Smooth muscle cell (in vitro differentiated cells): ENCODE data around the gene PAK6. TPM values are rescaled to one million over a fixed set of nuclear protein-coding genes. Genes with fewer than 3 reads are reported as not detected.

Experiments
- DNase-seq: peaks from one replicate; lab custom pipeline; 2025; ENCODE audit not compliant: unreplicated experiment; lab: John Stamatoyannopoulos, UW
- H2AFZ ChIP-seq: fragments of 200-600 bp; sonication (generic); 2 replicates; pipeline ENCODE4 v1.6.0; 2016; ENCODE audit warnings: antibody characterized with exemption, low read depth, mild to moderate bottlenecking
- H3F3A ChIP-seq: fragments of 200-600 bp; sonication (generic); 2 replicates; pipeline ENCODE4 v1.6.0; 2017; ENCODE audit warnings: antibody characterized with exemption, low read depth
- H3K27ac ChIP-seq: fragments of 200-600 bp; sonication (generic); 2 replicates; pipeline ENCODE4 v1.5.1; 2016; ENCODE audit warnings: low read depth, mild to moderate bottlenecking
- H3K27me3 ChIP-seq: fragments of 200-600 bp; sonication (generic); 2 replicates; pipeline ENCODE4 v1.6.1; 2016; ENCODE audit warnings: low read depth, mild to moderate bottlenecking
- H3K36me3 ChIP-seq: fragments of 200-600 bp; sonication (generic); 2 replicates; pipeline ENCODE4 v1.5.1; 2016; ENCODE audit warnings: low read depth
- H3K4me1 ChIP-seq: fragments of 200-600 bp; sonication (generic); 2 replicates; pipeline ENCODE4 v1.5.1; 2016; ENCODE audit warnings: low read depth
- H3K4me2 ChIP-seq: fragments of 200-600 bp; sonication (generic); 2 replicates; pipeline ENCODE4 v1.6.0; 2016; ENCODE audit warnings: mild to moderate bottlenecking
- H3K4me3 ChIP-seq: fragments of 200-600 bp; sonication (generic); 2 replicates; pipeline ENCODE4 v1.5.1; 2016; ENCODE audit warnings: mild to moderate bottlenecking
- H3K79me2 ChIP-seq: fragments of 200-600 bp; sonication (generic); 2 replicates; pipeline ENCODE4 v1.6.0; 2016; ENCODE audit warnings: low read depth, mild to moderate bottlenecking
- H3K9ac ChIP-seq: fragments of 200-600 bp; sonication (generic); 2 replicates; pipeline ENCODE4 v1.6.0; 2016; ENCODE audit warnings: low read depth
- H3K9me3 ChIP-seq: fragments of 200-600 bp; sonication (generic); replicated peaks from 2 replicates; pipeline ENCODE4 v1.5.1; 2016; ENCODE audit warnings: low read depth
- H4K20me1 ChIP-seq: fragments of 200-600 bp; sonication (generic); 2 replicates; pipeline ENCODE4 v1.6.0; 2016; ENCODE audit warnings: low read depth
- WGBS: methylation state at CpG from one replicate; pipeline ENCODE4 v1.1.7; 2016; ENCODE audit warnings: low lambda C conversion rate; 5-methylcytosine and 5-hydroxymethylcytosine counted together
- polyA plus RNA-seq: library from polyadenylated mRNA; unstranded; fragments of >200 nt; fragmentation: Nextera tagmentation; extraction: Ambion mirVana; gene quantifications from 2 replicates; pipeline ENCODE4 v1.2.1, GENCODE V29; 2016
- total RNA-seq: library from RNA; depleted of rRNA; stranded (reverse); fragments of >200 nt; gene quantifications from 2 replicates; pipeline ENCODE4 v1.2.3, GENCODE V29; 2014
- TF ChIP-seq, protein P1 (sequence below): fragments of 200-600 bp; sonication (generic); IDR thresholded peaks from 2 replicates; pipeline ENCODE4 v1.5.1; 2017; ENCODE audit warnings: borderline replicate concordance, mild to moderate bottlenecking, antibody characterized with exemption; ENCODE audit not compliant: insufficient read depth, poor library complexity, severe bottlenecking

Gene PAK6
- total and polyA plus RNA-seq, 2 experiments from 2014 or later: 0.29 to 1.6 TPM

- 91% methylated on average over 8 of the region's 10 CpGs for WGBS
- TF ChIP-seq, protein P1, sequence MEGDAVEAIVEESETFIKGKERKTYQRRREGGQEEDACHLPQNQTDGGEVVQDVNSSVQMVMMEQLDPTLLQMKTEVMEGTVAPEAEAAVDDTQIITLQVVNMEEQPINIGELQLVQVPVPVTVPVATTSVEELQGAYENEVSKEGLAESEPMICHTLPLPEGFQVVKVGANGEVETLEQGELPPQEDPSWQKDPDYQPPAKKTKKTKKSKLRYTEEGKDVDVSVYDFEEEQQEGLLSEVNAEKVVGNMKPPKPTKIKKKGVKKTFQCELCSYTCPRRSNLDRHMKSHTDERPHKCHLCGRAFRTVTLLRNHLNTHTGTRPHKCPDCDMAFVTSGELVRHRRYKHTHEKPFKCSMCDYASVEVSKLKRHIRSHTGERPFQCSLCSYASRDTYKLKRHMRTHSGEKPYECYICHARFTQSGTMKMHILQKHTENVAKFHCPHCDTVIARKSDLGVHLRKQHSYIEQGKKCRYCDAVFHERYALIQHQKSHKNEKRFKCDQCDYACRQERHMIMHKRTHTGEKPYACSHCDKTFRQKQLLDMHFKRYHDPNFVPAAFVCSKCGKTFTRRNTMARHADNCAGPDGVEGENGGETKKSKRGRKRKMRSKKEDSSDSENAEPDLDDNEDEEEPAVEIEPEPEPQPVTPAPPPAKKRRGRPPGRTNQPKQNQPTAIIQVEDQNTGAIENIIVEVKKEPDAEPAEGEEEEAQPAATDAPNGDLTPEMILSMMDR: no peak
- Histone ChIP-seq H3K4me2 (no peak overlapping the region), H3K27ac (no peak overlapping the region), H4K20me1 (no peaks in the 10 kb centered on the region), H3K36me3 (no peaks in the 10 kb centered on the region), H3K4me1 (no peaks in the 10 kb centered on the region), H3K4me3 (no peak overlapping the region), H2AFZ (no peak overlapping the region), H3K9ac (no peak overlapping the region), H3K9me3 (no peaks in the 10 kb centered on the region), H3K27me3 (no peaks in the 10 kb centered on the region), H3K79me2 (no peaks in the 10 kb centered on the region), H3F3A (no peaks in the 10 kb centered on the region)
- DNase-seq: no peak
These were observed 26.5 kb downstream of the PAK6 start for GRCh38 chr15:40265355-40265754.

GRCh38 chr15:40265875-40266274, 27.0 kb downstream of the PAK6 start:
- H3K36me3 ChIP-seq: no peaks in the 10 kb centered on the region
- no peak overlapping the region for H2AFZ ChIP-seq
- H3K27me3 ChIP-seq: no peaks in the 10 kb centered on the region
- H3K27ac ChIP-seq: no peak overlapping the region
- no peak for DNase-seq
- no peak overlapping the region for H3K4me3 ChIP-seq
- no peaks in the 10 kb centered on the region for H3K79me2 ChIP-seq
- no peaks in the 10 kb centered on the region for H3F3A ChIP-seq
- TF ChIP-seq, protein P1: no peak
- no peaks in the 10 kb centered on the region for H3K9me3 ChIP-seq
- no peaks in the 10 kb centered on the region for H3K4me1 ChIP-seq
- H4K20me1 ChIP-seq: no peaks in the 10 kb centered on the region
- no peak overlapping the region for H3K9ac ChIP-seq
- H3K4me2 ChIP-seq: no peak overlapping the region
- whole genome bisulfite sequencing: 94% methylated on average over 20 of the region's 20 CpGs

GRCh38 chr15:40266828-40267304, 28.0 kb downstream of the PAK6 start:
- H3F3A ChIP-seq: no peaks in the 10 kb centered on the region
- DNase-seq: peak; percentile 19
- no peak overlapping the region for H3K4me2 ChIP-seq
- peak overlapping the region; percentile 38 for H3K27ac ChIP-seq
- no peak overlapping the region for H2AFZ ChIP-seq
- no peaks in the 10 kb centered on the region for H3K4me1 ChIP-seq
- no peak overlapping the region for H3K4me3 ChIP-seq
- no peaks in the 10 kb centered on the region for H3K27me3 ChIP-seq
- TF ChIP-seq, protein P1: no peak
- H3K9ac ChIP-seq: no peak overlapping the region
- H3K9me3 ChIP-seq: no peaks in the 10 kb centered on the region
- 34% methylated on average over 7 of the region's 7 CpGs for WGBS
- H3K36me3 ChIP-seq: no peaks in the 10 kb centered on the region
- H4K20me1 ChIP-seq: no peaks in the 10 kb centered on the region
- H3K79me2 ChIP-seq: no peaks in the 10 kb centered on the region

GRCh38 chr15:40267670-40268069, 28.8 kb downstream of the PAK6 start:
- TF ChIP-seq, protein P1: no peak
- Histone ChIP-seq H3F3A (no peaks in the 10 kb centered on the region), H3K27me3 (no peaks in the 10 kb centered on the region), H3K4me3 (no peak overlapping the region), H3K36me3 (no peaks in the 10 kb centered on the region), H3K9me3 (no peaks in the 10 kb centered on the region), H3K79me2 (no peaks in the 10 kb centered on the region), H2AFZ (no peak overlapping the region), H4K20me1 (no peaks in the 10 kb centered on the region), H3K27ac (no peak overlapping the region), H3K4me2 (no peak overlapping the region), H3K9ac (no peak overlapping the region), H3K4me1 (no peaks in the 10 kb centered on the region)
- 88% methylated on average over 4 of the region's 4 CpGs for WGBS
- DNase-seq: no peak
